GM19397 (cell line): ENCODE measurements around the gene NACA2.
"Not testable (repeated sequence)": the region's sequence is repeated elsewhere in the genome, so short reads cannot be mapped to it uniquely, and the experiment has no call there.

Source experiments
- ATAC-seq: cut with Tn5 transposase; IDR thresholded peaks from one replicate; pipeline ENCODE4 v1.9.1; 2021; ENCODE audit warnings: mild to moderate bottlenecking, moderate library complexity; ENCODE audit not compliant: unreplicated experiment

The NACA2 gene

DNA sequence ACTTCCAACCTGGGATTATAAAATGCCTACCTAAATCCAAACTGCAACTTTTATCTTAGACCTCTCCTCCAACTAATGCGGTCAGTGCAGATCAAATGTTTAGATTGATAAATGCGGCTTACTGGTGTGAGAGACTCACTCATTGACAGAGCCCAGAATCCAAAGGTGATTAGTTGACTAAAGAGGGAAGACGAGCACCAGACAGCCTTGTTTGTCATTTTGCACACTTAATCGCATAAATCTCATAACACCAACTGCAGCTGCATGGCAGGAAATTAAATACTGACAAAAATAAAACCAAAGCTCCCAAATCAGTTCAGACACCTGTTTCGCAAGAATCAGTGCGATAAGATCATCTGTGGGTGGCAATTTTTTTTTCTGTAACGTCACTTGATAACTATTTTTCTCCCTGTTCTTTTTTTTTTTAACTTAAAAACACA, 35.9 kb downstream of the NACA2 start:
- ATAC-seq = no peak

GRCh38 chr17:61554209-61554608, 36.8 kb downstream of the NACA2 start:
- ATAC-seq = no peak

GRCh38 chr17:61552560-61552959, 38.5 kb downstream of the NACA2 start:
- not testable (repeated sequence) for ATAC-seq

DNA sequence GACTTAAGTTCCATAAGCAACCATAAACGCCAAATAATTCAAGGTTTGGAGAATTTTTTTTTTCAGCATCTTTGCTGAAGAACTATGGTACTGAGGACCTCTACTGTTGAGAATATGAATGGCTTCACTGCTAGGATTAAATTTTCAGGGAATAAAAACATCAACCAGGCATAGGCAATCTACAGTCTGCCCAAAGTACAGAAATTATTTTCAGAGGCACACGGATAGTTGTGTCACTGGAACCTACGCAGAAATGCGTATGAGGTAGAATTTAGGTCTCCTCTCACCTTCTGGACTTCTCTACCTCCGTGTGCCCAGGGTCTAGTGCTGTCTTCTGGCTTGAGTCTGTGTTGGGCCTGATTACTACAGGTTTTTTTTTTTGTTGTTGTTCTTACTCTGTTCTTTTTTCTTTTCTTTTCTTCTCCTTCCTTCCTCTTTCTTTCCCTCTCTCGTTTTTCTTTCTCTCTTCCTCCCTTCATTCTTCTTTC, 39.7 kb downstream of the NACA2 start:
- ATAC-seq = no peak

DNA sequence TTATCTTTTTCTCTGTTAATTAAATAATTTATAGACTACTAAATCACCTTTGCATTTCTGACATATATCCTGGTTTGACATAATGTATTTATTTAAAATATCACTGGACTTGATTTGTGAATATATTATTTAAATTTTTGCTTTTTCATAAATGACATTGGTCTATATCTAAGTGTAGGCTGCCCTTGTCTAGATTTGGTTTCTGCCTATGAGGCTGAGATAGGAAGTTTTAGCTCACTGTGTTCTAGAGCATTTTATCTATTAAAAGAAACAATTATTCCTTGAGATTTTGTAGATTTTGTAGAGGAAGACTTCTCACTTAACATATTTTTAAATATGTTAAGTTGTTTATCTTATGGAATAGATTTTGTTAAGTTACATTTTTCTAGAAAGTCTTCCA, 43.9 kb downstream of the NACA2 start:
- ATAC-seq = no peak

- no peak for ATAC-seq
Measured at GRCh38 chr17:61545335-61545938, 45.6 kb downstream of the NACA2 start.

GRCh38 chr17:61543786-61544415, 47.1 kb downstream of the NACA2 start:
- ATAC-seq = no peak

DNA sequence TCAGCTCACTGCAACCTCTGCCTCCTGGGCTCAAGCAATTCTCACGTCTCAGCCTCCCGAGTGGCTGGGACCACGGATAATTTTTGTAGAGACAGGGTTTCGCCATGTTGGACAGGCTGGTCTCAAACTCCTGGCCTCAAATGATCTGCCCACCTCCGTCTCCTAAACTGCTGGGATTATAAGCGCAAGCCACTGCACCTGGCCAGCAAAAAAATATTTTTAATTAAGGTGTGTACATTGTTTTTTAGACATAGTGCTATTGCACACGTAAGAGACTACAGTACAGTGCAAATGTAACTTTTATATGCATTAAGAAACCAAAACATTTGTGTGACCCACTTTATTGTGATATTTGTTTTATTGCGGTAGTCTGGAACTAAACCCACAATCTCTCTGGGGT, 49.0 kb downstream of the NACA2 start:
- ATAC-seq = no peak

- no peak for ATAC-seq
Measured at GRCh38 chr17:61540874-61541273, 50.1 kb downstream of the NACA2 start.
